Measurements from ENCODE around the gene PITPNM1.

GRCh38 chr11:67545280-67545679, 40.1 kb upstream of the PITPNM1 start:
- TF ChIP-seq CTCF (IDR thresholded peaks at IDR 0.05; ENCODE audit: poor library complexity), result no peak
- TF ChIP-seq EZH2phosphoT487 (IDR thresholded peaks at IDR 0.05; ENCODE audit: low read depth, severe bottlenecking, unreplicated experiment), result no peak
- no peak for TF ChIP-seq EZH2 (IDR thresholded peaks at IDR 0.05; ENCODE audit: borderline replicate concordance)

Measured in hepatocyte (in vitro differentiated cells).